Calu3 (cell line): ENCODE results near the gene C2orf42. TPM values are rescaled to one million over a fixed set of nuclear protein-coding genes. Genes with fewer than 3 reads are reported as not detected.
"Not testable (repeated sequence)": the region's sequence is repeated elsewhere in the genome, so short reads cannot be mapped to it uniquely, and the experiment has no call there.

Experiments used
- BruUV-seq: library from RNA; stranded (reverse); fragments of 400-500 nt; replicated peaks from 2 replicates; lab custom pipeline; 2021; lab: Mats Ljungman, UMichigan
- CTCF ChIA-PET: fragments of 300-600 bp; sonication (Branson Sonifier 250); formaldehyde crosslinking; loops from one replicate; lab custom pipeline; 2022; ENCODE audit warnings: antibody characterized with exemption; lab: Charles Lee
- DNase-seq: peaks from one replicate; pipeline ENCODE4 v3.0.0; 2022
- H3K27ac Mint-ChIP-seq: one replicate; pipeline ENCODE4 v1.8.0; 2022; ENCODE audit warnings: mixed read lengths; ENCODE audit not compliant: unreplicated experiment
- H3K27me3 Mint-ChIP-seq: one replicate; pipeline ENCODE4 v1.8.0; 2022; ENCODE audit warnings: mixed read lengths; ENCODE audit not compliant: unreplicated experiment
- H3K36me3 Mint-ChIP-seq: one replicate; pipeline ENCODE4 v1.8.0; 2022; ENCODE audit warnings: mild to moderate bottlenecking, moderate library complexity, mixed read lengths; ENCODE audit not compliant: insufficient read depth, unreplicated experiment
- H3K4me1 Mint-ChIP-seq: one replicate; pipeline ENCODE4 v1.8.0; 2022; ENCODE audit warnings: mild to moderate bottlenecking, low read depth, mixed read lengths; ENCODE audit not compliant: unreplicated experiment
- H3K4me3 Mint-ChIP-seq: one replicate; pipeline ENCODE4 v1.8.0; 2022; ENCODE audit warnings: mild to moderate bottlenecking, low read depth, moderate library complexity, mixed read lengths; ENCODE audit not compliant: unreplicated experiment
- H3K9me3 Mint-ChIP-seq: one replicate; pipeline ENCODE4 v1.8.0; 2022; ENCODE audit warnings: low read depth, mixed read lengths; ENCODE audit not compliant: unreplicated experiment
- CTCF ChIP-seq: fragments of 200-600 bp; IDR thresholded peaks from one replicate; pipeline ENCODE4 v1.8.0; 2022; ENCODE audit warnings: antibody characterized with exemption; ENCODE audit not compliant: unreplicated experiment
- intact Hi-C: fragments of 100-400 bp; cut with micrococcal nuclease; formaldehyde crosslinking; loops from one replicate; pipeline ENCODE4 v1.10.0; 2022; ENCODE audit not compliant: unreplicated experiment
- total RNA-seq: library from RNA; stranded (reverse); gene quantifications from 2 replicates; pipeline ENCODE4 v1.2.3, GENCODE V29; 2022

The C2orf42 gene
- total RNA-seq, 1 experiment from 2014 or later, result 11.6 TPM

GRCh38 chr2:70161069-70161534 lies 29.7 kb downstream of the C2orf42 start:
- intact Hi-C loops, result no loop called here
- no peaks in the 10 kb centered on the region for H3K27me3 Mint-ChIP-seq
- no TSS peak for BruUV-seq
- no peak overlapping the region for H3K27ac Mint-ChIP-seq
- H3K4me3 Mint-ChIP-seq, result no peak overlapping the region
- TF ChIP-seq CTCF, result no peak
- CTCF ChIA-PET, result interaction anchor here (0.6 kb wide), 1 partner anchor 90 kb away, joined by 6 read pairs; no protein-coding TSS in a partner anchor
- no peaks in the 10 kb centered on the region for H3K36me3 Mint-ChIP-seq
- peaks cover 8% of the 10 kb centered on the region for H3K4me1 Mint-ChIP-seq
- no peaks in the 10 kb centered on the region for H3K9me3 Mint-ChIP-seq
- DNase-seq, result no peak

- no peaks in the 10 kb centered on the region for H3K9me3 Mint-ChIP-seq
- no peaks in the 10 kb centered on the region for H3K36me3 Mint-ChIP-seq
- H3K27ac Mint-ChIP-seq, result no peak overlapping the region
- no TSS peak for BruUV-seq
- CTCF ChIA-PET, result interaction anchor here (0.6 kb wide), 1 partner anchor 90 kb away, joined by 6 read pairs; no protein-coding TSS in a partner anchor
- intact Hi-C loops, result no loop called here
- no peaks in the 10 kb centered on the region for H3K27me3 Mint-ChIP-seq
- peaks cover 8% of the 10 kb centered on the region for H3K4me1 Mint-ChIP-seq
- H3K4me3 Mint-ChIP-seq, result no peak overlapping the region
- TF ChIP-seq CTCF, result no peak
- DNase-seq, result no peak
Measured at GRCh38 chr2:70160545-70160944, 30.3 kb downstream of the C2orf42 start.

- intact Hi-C loops, result loop anchor here (10.0 kb wide), 1 partner anchor 154 kb away; no protein-coding TSS in a partner anchor
- H3K9me3 Mint-ChIP-seq, DNase-seq, H3K4me3 Mint-ChIP-seq, H3K4me1 Mint-ChIP-seq, BruUV-seq, CTCF ChIA-PET, H3K27me3 Mint-ChIP-seq, H3K27ac Mint-ChIP-seq: not testable (repeated sequence)
- peaks cover 11% of the 10 kb centered on the region for H3K36me3 Mint-ChIP-seq
Measured at GRCh38 chr2:70149130-70149686, 41.6 kb downstream of the C2orf42 start.

- not testable (repeated sequence) for H3K27ac Mint-ChIP-seq, BruUV-seq, H3K36me3 Mint-ChIP-seq, DNase-seq, H3K4me3 Mint-ChIP-seq, H3K9me3 Mint-ChIP-seq, H3K27me3 Mint-ChIP-seq, H3K4me1 Mint-ChIP-seq
- CTCF ChIA-PET, result interaction anchor here (0.6 kb wide), 1 partner anchor 52 kb away, joined by 3 read pairs; no protein-coding TSS in a partner anchor
- intact Hi-C loops, result loop anchor here (10.0 kb wide), 1 partner anchor 153 kb away; no protein-coding TSS in a partner anchor
Measured at GRCh38 chr2:70148211-70148760, 42.5 kb downstream of the C2orf42 start.

GRCh38 chr2:70145851-70146739 lies 44.7 kb downstream of the C2orf42 start:
- peaks cover 13% of the 10 kb centered on the region for H3K4me1 Mint-ChIP-seq
- TF ChIP-seq CTCF, result no peak
- DNase-seq, result no peak
- intact Hi-C loops, result loop anchor here (10.0 kb wide), 1 partner anchor 151 kb away; no protein-coding TSS in a partner anchor
- no peaks in the 10 kb centered on the region for H3K9me3 Mint-ChIP-seq
- no peaks in the 10 kb centered on the region for H3K27me3 Mint-ChIP-seq
- peaks cover 19% of the 10 kb centered on the region for H3K36me3 Mint-ChIP-seq
- no peak overlapping the region for H3K4me3 Mint-ChIP-seq
- CTCF ChIA-PET, result no interaction called here
- H3K27ac Mint-ChIP-seq, result no peak overlapping the region
- no TSS peak for BruUV-seq
